ENCODE measurements around the gene QARS1. TPM values are rescaled to one million over a fixed set of nuclear protein-coding genes. Genes with fewer than 3 reads are reported as not detected.

QARS1 gene
- polyA plus RNA-seq, 12 donors: 231 to 302 (median 252) TPM; not detected in 1

DNA sequence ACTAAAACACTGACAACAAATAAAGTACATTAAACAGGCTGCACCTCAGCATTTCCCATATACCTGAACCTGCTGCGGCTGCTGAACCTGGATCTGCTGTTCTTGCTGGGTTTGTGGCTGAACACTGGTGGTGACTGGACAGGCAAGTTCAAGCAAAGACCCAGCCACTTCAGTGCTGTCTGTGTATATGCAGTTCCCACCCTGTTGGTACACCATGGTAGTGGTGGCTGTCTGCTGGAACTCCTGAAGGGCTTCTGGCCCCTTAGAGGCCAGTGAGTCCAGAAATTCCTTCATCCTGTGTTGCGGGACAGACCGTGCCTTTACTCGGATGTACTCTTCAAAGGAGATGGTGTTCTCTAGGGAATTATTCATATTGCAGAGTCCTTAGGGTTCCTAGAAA, 27.9 kb downstream of the QARS1 start:
- DNase-seq: no peak

DNA sequence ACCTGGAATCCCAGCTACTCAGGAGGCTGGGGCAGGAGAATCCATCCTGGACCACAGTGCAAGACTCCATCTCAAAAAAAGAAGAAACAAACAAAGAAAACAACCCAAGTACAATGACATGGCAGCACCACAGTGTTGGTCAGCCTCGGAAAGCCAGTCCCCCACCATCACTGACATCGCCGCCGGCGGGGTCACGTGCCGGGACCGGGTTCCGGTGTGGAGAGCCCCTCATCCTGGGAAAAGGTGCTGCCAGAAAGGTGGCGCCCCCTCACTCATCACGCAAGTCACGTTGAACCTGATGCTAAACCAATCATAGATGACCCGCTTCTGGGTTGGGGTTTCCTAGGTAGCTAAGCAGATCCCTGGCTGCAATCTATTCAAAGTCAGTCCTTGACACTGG, 28.4 kb downstream of the QARS1 start:
- DNase-seq: no peak

DNA sequence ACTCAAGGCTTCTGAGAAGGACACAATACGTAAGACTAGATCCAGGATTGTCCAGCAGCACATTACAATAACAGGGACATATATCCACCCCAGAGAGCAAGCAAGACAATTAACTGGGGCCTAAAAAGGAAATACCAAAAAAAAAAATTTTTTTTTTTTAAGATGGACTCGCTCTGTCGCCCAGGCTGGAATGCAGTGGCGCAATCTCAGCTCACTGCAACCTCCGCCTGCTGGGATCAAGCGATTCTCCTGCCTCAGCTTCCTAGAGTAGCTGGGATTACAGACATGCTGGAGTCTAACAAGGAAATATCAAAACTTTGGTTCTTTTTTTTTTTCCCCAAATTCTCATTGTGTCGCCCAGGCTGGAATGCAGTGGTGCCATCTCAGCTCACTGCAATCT, 46.5 kb downstream of the QARS1 start:
- DNase-seq: no peak

DNA sequence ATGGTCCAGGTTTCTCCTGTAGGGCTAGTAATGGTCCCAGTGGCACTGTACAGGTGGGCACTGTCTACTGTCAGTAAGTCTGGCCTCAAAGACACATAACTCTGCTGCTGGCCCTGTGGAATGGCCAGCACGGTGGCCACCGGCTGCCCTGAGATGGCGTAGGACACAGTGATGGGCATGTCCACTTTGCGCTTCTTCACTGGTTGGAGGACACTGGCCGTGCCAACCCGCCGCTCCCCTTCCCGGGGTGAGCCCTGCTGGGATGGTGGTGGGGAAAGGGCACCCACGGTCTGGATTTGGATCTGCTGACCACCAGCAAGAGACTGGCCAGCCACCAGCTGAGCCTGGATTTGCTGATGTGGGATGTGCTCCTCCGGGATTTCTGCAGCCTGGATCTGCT, 47.3 kb downstream of the QARS1 start:
- DNase-seq: no peak

DNA sequence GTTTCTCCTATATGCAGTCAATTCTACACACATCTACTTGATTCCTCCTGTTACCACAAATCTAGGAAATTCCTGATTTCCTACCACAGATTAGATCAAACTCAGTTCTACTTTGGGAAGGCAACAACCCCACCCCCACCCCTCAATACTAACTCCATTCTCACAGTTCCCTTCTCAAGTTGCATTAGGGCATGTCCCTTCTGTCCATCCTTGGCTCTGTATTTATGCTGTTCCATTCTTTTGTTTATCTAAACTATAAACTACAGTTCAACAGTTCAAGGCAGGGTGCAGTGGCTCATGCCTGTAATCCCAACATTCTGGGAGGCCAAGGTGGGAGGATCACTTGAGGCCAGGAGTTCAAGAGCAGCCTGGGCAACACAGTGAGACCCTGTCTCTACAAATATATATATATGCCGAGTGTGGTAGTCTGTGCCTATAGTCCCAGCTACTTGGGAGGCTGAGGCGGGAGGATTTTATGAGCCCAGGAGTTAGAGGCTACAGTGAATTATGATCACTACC, 50.2 kb downstream of the QARS1 start:
- DNase-seq: no peak

DNA sequence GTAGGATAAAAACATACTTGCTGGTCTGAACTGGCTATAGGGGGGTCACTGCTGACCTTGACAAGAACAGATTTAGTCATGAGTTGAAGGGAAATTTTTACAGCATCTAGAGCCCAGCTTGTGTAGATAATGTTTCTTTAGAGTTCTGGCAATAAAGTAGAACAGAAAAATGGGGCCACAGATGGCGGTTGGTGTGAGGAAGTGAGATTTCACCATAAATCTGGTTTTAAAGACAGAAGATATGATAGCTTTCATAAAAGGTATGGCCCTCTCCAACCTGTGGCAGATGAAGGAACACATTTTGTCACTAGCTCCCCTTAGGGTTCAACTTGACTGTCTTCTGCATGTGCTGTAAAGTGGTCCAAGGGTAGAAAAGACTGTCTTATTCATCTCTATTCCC, 51.0 kb downstream of the QARS1 start:
- no peak for DNase-seq

Other genes with a start within 250 kb of the QARS1 start
- gene SLC25A20, start 205.9 kb downstream of the QARS1 start, polyA plus RNA-seq (ENCODE audit: insufficient read length in 12 of 12): 10 to 100 TPM in 11 of 12 donors, not detected in 1; 11.3 to 20.8 (median 17.2) TPM
- gene ARIH2, start 185.9 kb downstream of the QARS1 start, polyA plus RNA-seq (ENCODE audit: insufficient read length in 12 of 12): 10 to 100 TPM in 11 of 12 donors, not detected in 1; 48.3 to 95.2 (median 61.1) TPM
- gene P4HTM, start 114.5 kb downstream of the QARS1 start, polyA plus RNA-seq (ENCODE audit: insufficient read length in 12 of 12): 10 to 100 TPM in 8 of 12 donors, 1 to 10 TPM in 3, not detected in 1; 7.9 to 27.5 (median 12.0) TPM
- gene WDR6, start 97.4 kb downstream of the QARS1 start, polyA plus RNA-seq (ENCODE audit: insufficient read length in 12 of 12): 100 to 1,000 TPM in 6 of 12 donors, 10 to 100 TPM in 5, not detected in 1; 88.7 to 167 (median 102) TPM
- gene DALRD3, start 86.2 kb downstream of the QARS1 start, polyA plus RNA-seq (ENCODE audit: insufficient read length in 12 of 12): 10 to 100 TPM in 11 of 12 donors, not detected in 1; 27.3 to 42.9 (median 29.7) TPM
- 10 to 100 TPM in 11 of 12 donors, not detected in 1; 38.5 to 65.7 (median 52.5) TPM for gene NDUFAF3, start 82.6 kb downstream of the QARS1 start, polyA plus RNA-seq (ENCODE audit: insufficient read length in 12 of 12)
- gene IMPDH2, start 75.4 kb downstream of the QARS1 start, polyA plus RNA-seq (ENCODE audit: insufficient read length in 12 of 12): 100 to 1,000 TPM in 11 of 12 donors, not detected in 1; 195 to 254 (median 226) TPM
- 100 to 1,000 TPM in 2 of 12 donors, 10 to 100 TPM in 10; 46.8 to 246 (median 61.4) TPM for gene QRICH1, start 10.7 kb downstream of the QARS1 start, polyA plus RNA-seq (ENCODE audit: insufficient read length in 12 of 12)
- gene USP19, start 16.1 kb upstream of the QARS1 start, polyA plus RNA-seq (ENCODE audit: insufficient read length in 12 of 12): 10 to 100 TPM in 11 of 12 donors, not detected in 1; 30.0 to 63.7 (median 32.8) TPM
- gene LAMB2, start 28.3 kb upstream of the QARS1 start, polyA plus RNA-seq (ENCODE audit: insufficient read length in 12 of 12): 100 to 1,000 TPM; 197 to 456 (median 322) TPM
- 10 to 100 TPM in 11 of 12 donors, not detected in 1; 11.5 to 24.0 (median 14.5) TPM for gene CCDC71, start 61.6 kb upstream of the QARS1 start, polyA plus RNA-seq (ENCODE audit: insufficient read length in 12 of 12)
- gene KLHDC8B, start 66.8 kb upstream of the QARS1 start, polyA plus RNA-seq (ENCODE audit: insufficient read length in 12 of 12): 100 to 1,000 TPM in 2 of 12 donors, 10 to 100 TPM in 9, not detected in 1; 44.8 to 128 (median 84.8) TPM
- gene C3orf62, start 172.5 kb upstream of the QARS1 start, polyA plus RNA-seq (ENCODE audit: insufficient read length in 12 of 12): 10 to 100 TPM in 4 of 12 donors, 1 to 10 TPM in 7, not detected in 1; 4.1 to 17.3 (median 8.5) TPM
- gene USP4, start 235.3 kb upstream of the QARS1 start, polyA plus RNA-seq (ENCODE audit: insufficient read length in 12 of 12): 10 to 100 TPM in 11 of 12 donors, not detected in 1; 37.9 to 70.5 (median 46.8) TPM

Measured in muscle of arm (tissue), 12 donors.